ENCODE measurements around the gene PLEKHJ1. TPM values are rescaled to one million over a fixed set of nuclear protein-coding genes. Genes with fewer than 3 reads are reported as not detected.
A peak's percentile ranks its signal among the peaks of the same experiment; 100 is the strongest.

The PLEKHJ1 gene
- total RNA-seq, 1 donor from 2014 or later: 61.6 TPM

GRCh38 chr19:2223959-2224358, 12.2 kb downstream of the PLEKHJ1 start:
- DNase-seq (ENCODE audit: low read depth in 2 of 2): no peak

GRCh38 chr19:2223391-2223790, 12.7 kb downstream of the PLEKHJ1 start:
- no peak for DNase-seq (ENCODE audit: low read depth in 2 of 2)

DNA sequence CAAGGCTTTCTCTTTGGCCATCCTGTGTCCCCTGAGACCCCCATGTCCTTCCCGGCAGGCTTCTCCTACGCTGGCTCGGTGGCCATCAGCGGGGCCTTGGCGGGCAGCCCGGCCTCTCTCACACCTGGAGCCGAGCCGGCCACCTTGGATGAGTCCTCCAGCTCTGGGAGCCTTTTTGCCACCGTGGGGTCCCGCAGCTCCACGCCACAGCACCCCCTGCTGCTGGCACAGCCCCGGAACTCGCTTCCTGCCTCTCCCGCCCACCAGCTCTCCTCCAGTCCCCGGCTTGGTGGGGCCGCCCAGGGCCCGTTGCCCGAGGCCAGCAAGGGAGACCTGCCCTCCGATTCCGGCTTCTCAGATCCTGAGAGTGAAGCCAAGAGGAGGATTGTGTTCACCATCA, 14.2 kb downstream of the PLEKHJ1 start:
- DNase-seq (ENCODE audit: low read depth in 2 of 2): peak in 1 of 2 donors; percentile 25

DNA sequence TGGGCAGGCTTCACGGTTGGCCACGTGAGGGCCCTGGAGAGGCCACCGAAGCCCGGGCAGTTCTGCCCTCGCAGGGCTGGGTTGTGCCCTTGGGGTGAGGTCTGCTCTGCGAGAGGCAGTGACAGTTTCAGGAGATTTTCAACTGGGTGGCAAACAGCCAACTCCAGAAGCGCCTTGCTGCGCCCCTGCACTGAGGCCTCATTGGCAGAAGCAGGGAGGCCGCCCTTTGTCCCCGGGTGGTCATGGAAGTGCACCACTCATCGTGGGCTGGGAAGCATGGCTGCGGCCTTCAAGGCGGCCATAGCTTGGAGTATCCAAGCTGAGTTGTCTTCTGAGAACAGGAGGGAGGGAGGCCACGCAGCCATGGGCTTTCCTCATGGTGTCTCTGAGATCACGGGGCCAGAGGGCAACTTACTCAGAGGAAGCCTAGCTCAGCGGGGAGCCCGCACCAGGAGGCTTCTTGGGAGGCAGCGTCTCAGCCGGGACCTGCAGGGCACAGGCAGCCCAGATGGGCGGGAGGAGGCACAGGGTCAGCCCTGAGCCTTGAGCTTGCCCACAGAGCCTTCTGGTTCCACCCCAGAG, 14.8 kb downstream of the PLEKHJ1 start:
- DNase-seq (ENCODE audit: low read depth in 2 of 2): no peak

DNA sequence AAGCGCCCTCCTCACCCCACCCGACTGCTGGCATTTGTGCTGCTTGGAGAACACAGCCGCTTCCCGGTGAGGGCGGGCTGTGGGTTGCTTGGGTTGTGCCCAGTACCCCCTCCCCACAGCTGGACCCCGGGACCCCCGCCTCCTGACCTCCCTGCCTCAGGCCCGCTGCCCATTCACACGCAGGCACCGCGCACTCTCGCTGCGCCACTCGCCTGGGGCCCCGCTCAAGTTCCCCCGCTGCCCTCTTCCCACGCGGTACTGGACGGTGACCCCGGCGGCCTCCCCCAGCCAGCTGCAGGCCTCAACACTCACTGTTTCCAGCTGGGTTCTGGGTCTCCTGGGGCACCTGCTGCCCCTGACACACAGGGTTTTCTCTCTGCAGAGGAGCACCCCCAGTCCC, 16.4 kb downstream of the PLEKHJ1 start:
- DNase-seq (ENCODE audit: low read depth in 2 of 2): no peak

GRCh38 chr19:2217591-2217990, 18.5 kb downstream of the PLEKHJ1 start:
- no peak for DNase-seq (ENCODE audit: low read depth in 2 of 2)

- DNase-seq (ENCODE audit: low read depth in 2 of 2): no peak
Observed at GRCh38 chr19:2216361-2217225, 19.5 kb downstream of the PLEKHJ1 start.

GRCh38 chr19:2215281-2215751, 20.8 kb downstream of the PLEKHJ1 start:
- DNase-seq (ENCODE audit: low read depth in 2 of 2): no peak

- DNase-seq (ENCODE audit: low read depth in 2 of 2): no peak
Observed at GRCh38 chr19:2214251-2214650, 21.9 kb downstream of the PLEKHJ1 start.

- no peak for DNase-seq (ENCODE audit: low read depth in 2 of 2)
Observed at GRCh38 chr19:2213799-2214198, 22.3 kb downstream of the PLEKHJ1 start.

DNA sequence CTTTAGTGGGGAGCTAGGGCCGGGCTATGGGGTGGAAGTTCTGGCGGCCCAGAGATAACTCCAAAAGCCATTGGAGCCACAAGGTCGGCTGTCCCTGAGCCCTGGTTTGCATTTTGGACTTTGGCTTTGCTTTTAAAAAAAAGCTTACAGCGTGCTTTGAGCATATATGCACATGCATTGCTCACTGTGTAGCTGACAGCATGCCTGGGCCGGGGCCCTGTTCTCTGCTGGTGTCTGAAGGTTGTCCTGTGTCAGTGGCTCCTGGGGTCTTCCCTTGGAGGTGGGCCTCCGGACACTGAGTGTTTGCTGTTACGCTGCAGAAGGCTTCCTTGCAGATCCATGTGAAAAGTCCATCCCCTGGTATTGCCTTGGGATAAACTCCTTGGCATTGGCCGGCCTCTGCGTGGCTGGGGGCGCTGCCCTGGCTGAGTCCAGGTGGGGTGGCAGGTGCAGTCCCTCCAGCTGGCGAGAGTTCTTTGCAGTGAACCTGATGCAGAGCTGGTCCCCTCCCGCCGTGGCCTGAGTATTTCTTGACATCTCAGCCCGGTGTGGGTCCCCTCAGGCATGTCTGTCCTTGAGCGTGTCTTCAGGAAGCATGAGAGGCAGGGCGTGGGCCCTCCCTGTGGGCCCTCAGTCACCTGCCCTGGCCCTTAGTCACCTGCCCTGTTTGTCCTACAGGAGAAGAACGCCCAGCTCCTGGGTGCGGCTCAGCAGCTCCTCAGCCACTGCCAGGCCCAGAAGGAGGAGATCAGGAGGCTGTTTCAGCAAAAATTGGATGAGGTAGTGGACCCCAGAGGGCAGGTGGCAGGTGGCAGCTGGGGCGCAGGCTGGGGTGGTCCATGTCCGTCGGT, 23.0 kb downstream of the PLEKHJ1 start:
- DNase-seq (ENCODE audit: low read depth in 2 of 2): no peak

DNA sequence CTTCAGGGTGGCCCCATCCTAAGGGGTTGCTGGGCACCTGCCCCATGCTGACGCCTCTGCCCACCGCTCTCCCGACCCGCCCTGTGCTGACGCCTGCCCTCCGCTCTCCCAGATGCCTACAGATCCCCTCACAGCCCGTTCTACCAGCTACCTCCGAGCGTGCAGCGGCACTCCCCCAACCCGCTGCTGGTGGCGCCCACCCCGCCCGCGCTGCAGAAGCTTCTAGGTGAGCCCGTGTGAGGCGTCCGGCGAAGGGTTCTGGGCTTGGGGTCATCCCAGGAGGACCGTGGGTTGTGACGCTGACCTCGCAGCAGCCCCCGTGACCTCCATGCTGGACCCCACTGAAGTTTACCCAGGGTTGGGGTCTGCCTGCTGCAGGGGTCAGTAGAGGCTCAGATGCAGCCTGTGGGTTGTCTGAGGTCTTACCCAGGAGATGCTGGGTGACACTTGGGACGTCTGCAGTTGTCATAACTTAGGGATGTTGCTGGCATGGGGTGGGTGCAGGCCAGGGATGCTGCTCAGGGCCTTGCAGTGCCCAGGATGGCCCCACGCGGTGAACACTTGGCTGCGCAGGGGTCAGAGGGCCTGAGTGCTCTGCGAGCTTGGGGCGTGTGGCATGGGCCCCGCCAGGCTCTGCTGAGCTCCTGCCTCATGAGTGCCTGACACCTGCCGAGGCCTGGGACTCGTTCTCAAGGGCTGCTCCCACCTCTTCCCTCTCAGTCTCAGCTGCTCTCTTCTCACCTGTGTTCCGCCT, 25.0 kb downstream of the PLEKHJ1 start:
- no peak for DNase-seq (ENCODE audit: low read depth in 2 of 2)

GRCh38 chr19:2210206-2210605, 25.9 kb downstream of the PLEKHJ1 start:
- DNase-seq (ENCODE audit: low read depth in 2 of 2): no peak

DNA sequence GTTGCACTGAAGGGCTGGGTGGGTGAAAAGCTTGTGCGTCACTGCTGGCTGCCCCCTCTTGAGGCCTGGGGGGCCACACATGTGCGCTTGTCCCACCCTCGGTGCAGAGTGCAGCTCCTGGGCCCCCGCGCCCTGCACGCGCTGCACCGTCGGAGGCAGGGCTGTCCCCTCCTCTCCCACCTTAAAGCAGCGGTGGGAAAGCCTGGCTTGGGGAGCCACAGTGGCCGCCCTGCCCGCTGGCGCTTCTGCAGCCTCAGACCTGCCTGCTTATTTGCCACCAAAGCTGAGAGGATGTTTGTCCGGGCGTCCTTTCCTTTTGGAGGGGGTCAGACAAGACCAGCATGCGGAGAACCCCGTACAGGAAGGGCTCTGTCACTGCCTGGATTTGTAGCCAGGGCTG, 26.7 kb downstream of the PLEKHJ1 start:
- DNase-seq (ENCODE audit: low read depth in 2 of 2): no peak

DNA sequence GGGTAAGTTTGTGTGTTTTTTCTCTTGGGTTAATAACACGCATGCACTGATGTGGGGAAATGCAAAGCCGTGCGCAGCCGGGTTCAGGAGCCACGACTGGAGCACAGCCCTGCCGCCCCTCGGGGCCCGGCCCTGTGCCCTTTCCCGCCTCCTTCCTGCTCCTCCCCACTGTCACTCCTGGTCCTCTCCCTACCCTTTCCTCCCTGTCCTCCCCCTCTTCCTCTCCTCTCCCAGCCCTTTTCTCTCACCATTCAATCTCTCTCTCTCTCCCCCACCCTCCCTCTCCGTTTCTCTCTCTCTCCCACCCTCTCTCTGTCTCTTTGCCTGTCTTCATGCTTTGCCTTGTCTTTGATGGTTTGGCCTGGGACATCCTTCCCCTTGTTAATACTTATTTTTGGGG, 27.2 kb downstream of the PLEKHJ1 start:
- peak; percentile 15 to 21 for DNase-seq (ENCODE audit: low read depth in 2 of 2)

GRCh38 chr19:2207991-2208860, 27.9 kb downstream of the PLEKHJ1 start:
- DNase-seq (ENCODE audit: low read depth in 2 of 2): peak; percentile 41 to 81

DNA sequence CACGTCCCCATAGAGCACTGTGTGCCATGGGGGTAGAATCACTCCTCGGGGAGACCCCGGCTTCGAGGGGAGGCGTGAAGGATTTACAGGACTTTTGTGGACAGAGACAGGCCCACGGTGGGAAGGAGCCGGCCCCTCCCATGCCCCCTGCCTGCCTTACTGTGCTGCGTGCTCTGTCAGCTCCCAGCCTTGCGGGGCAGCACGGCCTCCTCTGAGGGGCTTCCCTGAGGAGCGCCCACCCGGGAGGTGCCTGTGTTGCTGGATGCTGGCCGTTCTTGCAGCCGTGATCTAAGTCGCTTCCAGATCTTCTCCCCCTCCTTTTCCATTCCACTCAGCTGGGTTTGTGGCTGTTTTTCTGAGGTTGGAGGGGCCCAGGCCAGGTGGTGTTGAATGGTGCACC, 29.1 kb downstream of the PLEKHJ1 start:
- DNase-seq (ENCODE audit: low read depth in 2 of 2): no peak

DNA sequence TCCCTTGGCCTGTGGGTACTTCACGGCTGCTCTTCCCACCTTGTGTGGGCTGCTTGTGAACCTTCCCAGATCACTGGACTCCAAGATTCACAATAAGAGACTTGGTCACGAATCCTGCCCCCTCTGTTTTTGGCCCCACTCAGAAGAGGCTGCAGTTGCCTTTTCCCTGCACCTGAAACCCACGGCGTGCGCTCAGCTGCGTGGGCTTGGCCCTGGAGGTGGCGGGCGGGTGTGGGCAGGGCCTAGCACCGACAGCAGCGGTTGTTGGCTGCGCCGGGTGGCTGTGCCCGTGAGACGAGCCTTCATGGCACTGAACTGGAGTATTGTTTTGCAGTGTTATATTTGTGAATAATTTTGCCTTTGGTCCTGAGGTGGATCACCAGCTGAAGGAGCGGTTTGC, 33.8 kb downstream of the PLEKHJ1 start:
- DNase-seq (ENCODE audit: low read depth in 2 of 2): no peak

GRCh38 chr19:2201473-2202148, 34.5 kb downstream of the PLEKHJ1 start:
- DNase-seq (ENCODE audit: low read depth in 2 of 2): no peak

Data from dermis microvascular lymphatic vessel endothelial cell (primary cell).